ENCODE results near the gene GFOD2.

The GFOD2 gene

GRCh38 chr16:67628216-67628615 is 90.9 kb downstream of the GFOD2 start:
- DNase-seq = no peak

All from NCI-H2171 (cell line).